ENCODE results near the gene HOXB9.

DNA sequence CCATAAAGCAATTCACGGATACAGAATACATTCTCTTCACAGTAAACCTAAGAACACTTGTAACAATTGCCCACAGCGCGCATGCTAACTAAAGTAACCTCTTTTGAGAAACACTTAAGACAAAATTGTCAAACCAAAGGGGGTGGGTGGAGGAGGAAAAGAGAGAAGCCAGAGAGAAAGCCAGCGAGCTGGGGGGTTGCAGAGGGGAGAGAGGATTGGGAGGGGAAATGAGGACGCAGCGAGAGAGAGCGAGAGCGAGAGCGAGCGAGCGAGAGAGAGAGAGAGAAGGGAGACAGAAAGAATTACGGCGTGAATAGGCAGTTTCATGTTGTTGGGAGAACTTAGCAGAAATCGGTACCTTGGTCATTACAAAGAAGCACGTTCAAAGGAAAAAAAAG, 13.7 kb downstream of the HOXB9 start:
- TF ChIP-seq, protein P1, sequence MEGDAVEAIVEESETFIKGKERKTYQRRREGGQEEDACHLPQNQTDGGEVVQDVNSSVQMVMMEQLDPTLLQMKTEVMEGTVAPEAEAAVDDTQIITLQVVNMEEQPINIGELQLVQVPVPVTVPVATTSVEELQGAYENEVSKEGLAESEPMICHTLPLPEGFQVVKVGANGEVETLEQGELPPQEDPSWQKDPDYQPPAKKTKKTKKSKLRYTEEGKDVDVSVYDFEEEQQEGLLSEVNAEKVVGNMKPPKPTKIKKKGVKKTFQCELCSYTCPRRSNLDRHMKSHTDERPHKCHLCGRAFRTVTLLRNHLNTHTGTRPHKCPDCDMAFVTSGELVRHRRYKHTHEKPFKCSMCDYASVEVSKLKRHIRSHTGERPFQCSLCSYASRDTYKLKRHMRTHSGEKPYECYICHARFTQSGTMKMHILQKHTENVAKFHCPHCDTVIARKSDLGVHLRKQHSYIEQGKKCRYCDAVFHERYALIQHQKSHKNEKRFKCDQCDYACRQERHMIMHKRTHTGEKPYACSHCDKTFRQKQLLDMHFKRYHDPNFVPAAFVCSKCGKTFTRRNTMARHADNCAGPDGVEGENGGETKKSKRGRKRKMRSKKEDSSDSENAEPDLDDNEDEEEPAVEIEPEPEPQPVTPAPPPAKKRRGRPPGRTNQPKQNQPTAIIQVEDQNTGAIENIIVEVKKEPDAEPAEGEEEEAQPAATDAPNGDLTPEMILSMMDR (conservative IDR thresholded peaks at IDR 0.05; ENCODE audit: low read depth in 2 of 2) = no peak
- TF ChIP-seq, protein P2, sequence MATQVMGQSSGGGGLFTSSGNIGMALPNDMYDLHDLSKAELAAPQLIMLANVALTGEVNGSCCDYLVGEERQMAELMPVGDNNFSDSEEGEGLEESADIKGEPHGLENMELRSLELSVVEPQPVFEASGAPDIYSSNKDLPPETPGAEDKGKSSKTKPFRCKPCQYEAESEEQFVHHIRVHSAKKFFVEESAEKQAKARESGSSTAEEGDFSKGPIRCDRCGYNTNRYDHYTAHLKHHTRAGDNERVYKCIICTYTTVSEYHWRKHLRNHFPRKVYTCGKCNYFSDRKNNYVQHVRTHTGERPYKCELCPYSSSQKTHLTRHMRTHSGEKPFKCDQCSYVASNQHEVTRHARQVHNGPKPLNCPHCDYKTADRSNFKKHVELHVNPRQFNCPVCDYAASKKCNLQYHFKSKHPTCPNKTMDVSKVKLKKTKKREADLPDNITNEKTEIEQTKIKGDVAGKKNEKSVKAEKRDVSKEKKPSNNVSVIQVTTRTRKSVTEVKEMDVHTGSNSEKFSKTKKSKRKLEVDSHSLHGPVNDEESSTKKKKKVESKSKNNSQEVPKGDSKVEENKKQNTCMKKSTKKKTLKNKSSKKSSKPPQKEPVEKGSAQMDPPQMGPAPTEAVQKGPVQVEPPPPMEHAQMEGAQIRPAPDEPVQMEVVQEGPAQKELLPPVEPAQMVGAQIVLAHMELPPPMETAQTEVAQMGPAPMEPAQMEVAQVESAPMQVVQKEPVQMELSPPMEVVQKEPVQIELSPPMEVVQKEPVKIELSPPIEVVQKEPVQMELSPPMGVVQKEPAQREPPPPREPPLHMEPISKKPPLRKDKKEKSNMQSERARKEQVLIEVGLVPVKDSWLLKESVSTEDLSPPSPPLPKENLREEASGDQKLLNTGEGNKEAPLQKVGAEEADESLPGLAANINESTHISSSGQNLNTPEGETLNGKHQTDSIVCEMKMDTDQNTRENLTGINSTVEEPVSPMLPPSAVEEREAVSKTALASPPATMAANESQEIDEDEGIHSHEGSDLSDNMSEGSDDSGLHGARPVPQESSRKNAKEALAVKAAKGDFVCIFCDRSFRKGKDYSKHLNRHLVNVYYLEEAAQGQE (IDR thresholded peaks at IDR 0.05; ENCODE audit: unreplicated experiment) = no peak
